Measurements from ENCODE around the gene KPNA3. TPM values are rescaled to one million over a fixed set of nuclear protein-coding genes. Genes with fewer than 3 reads are reported as not detected.
A peak's percentile ranks its signal among the peaks of the same experiment; 100 is the strongest.

KPNA3 gene
- total RNA-seq, 6 experiments from 2014 or later = 16.3 to 27.2 (median 19.5) TPM

DNA sequence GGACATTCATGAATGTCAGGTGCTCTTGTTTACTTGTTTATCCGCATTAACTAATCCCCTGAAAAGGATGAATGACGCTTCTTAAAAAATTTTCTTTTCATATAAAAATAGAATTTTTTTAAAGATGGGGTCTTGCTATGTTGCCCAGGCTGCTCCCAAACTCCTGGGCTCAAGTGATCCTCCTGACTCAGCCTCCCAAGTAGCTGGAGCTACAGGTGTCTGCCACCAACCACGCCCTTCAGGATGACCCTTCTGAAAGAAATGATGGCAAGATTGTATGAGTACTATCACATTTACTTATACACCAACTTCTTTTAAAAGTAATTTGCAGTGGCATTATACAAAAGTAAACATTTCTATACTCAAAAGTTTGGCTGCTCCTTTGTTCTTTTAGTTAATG is 95.0 kb downstream of the KPNA3 start:
- Histone ChIP-seq H3K27ac (no peak overlapping the region), H3K4me3 (no peak overlapping the region), H3K9me3 (no peaks in the 10 kb centered on the region), H3K27me3 (no peaks in the 10 kb centered on the region), H3K4me1 (no peaks in the 10 kb centered on the region), H3K36me3 (peaks cover 0 to 13% (median 5%) of the 10 kb centered on the region in 4 donors)
- 100% methylated on average over 3 of the region's 3 CpGs for WGBS (ENCODE audit: insufficient coverage, low coverage, low lambda C conversion rate, missing lambda C conversion rate)
- TF ChIP-seq POLR2A (IDR thresholded peaks at IDR 0.05) = no peak
- DNase-seq (no peak), ATAC-seq (no peak)
- intact Hi-C loops (cut with DNase I) = no loop called here

DNA sequence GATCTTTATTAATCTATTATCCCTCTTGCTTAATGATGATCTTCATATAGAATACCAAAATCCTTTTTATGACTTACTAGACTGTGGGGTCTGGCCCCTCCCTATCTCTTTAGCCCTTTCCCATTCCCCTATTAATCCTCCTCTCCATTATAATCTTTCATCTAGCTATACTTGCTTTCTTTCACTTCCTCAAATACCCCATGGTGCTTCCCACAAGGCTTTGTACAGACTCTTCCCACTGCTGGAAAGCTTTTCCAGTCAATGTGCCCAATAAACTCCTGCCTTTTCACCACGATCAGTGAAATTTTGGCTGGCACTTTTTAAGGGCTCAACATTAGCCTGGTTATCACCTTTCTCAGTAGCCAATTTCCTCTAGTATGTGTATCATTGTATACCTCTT is 98.0 kb downstream of the KPNA3 start:
- H3K9me3 ChIP-seq = no peaks in the 10 kb centered on the region
- no peaks in the 10 kb centered on the region for H3K36me3 ChIP-seq
- DNase-seq = no peak
- H3K27ac ChIP-seq = no peak overlapping the region
- intact Hi-C loops (cut with DNase I) = no loop called here
- ATAC-seq = no peak
- TF ChIP-seq, protein P1, sequence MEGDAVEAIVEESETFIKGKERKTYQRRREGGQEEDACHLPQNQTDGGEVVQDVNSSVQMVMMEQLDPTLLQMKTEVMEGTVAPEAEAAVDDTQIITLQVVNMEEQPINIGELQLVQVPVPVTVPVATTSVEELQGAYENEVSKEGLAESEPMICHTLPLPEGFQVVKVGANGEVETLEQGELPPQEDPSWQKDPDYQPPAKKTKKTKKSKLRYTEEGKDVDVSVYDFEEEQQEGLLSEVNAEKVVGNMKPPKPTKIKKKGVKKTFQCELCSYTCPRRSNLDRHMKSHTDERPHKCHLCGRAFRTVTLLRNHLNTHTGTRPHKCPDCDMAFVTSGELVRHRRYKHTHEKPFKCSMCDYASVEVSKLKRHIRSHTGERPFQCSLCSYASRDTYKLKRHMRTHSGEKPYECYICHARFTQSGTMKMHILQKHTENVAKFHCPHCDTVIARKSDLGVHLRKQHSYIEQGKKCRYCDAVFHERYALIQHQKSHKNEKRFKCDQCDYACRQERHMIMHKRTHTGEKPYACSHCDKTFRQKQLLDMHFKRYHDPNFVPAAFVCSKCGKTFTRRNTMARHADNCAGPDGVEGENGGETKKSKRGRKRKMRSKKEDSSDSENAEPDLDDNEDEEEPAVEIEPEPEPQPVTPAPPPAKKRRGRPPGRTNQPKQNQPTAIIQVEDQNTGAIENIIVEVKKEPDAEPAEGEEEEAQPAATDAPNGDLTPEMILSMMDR (IDR thresholded peaks at IDR 0.05) = no peak
- no peak for TF ChIP-seq POLR2A (IDR thresholded peaks at IDR 0.05)
- H3K27me3 ChIP-seq = no peaks in the 10 kb centered on the region
- H3K4me1 ChIP-seq = peaks cover 0 to 4% (median under 1%) of the 10 kb centered on the region in 4 donors
- H3K4me3 ChIP-seq = no peak overlapping the region
- WGBS (ENCODE audit: insufficient coverage, low coverage, low lambda C conversion rate, missing lambda C conversion rate) = 64% methylated on average over 1 of the region's 1 CpG

- TF ChIP-seq, protein P1 (IDR thresholded peaks at IDR 0.05) = no peak
- no peak for TF ChIP-seq POLR2A (IDR thresholded peaks at IDR 0.05)
- no peaks in the 10 kb centered on the region for H3K9me3 ChIP-seq
- no peak overlapping the region for H3K27ac ChIP-seq
- H3K36me3 ChIP-seq = no peaks in the 10 kb centered on the region
- ATAC-seq = no peak
- H3K27me3 ChIP-seq = no peaks in the 10 kb centered on the region
- H3K4me1 ChIP-seq = peaks cover 0 to 10% (median 3%) of the 10 kb centered on the region in 4 donors
- DNase-seq = no peak
- WGBS (ENCODE audit: insufficient coverage, low coverage, low lambda C conversion rate, missing lambda C conversion rate) = 93% methylated on average over 2 of the region's 3 CpGs
- no peak overlapping the region for H3K4me3 ChIP-seq
- intact Hi-C loops (cut with DNase I) = no loop called here
Measured at GRCh38 chr13:49693877-49694276, 98.6 kb downstream of the KPNA3 start.

DNA sequence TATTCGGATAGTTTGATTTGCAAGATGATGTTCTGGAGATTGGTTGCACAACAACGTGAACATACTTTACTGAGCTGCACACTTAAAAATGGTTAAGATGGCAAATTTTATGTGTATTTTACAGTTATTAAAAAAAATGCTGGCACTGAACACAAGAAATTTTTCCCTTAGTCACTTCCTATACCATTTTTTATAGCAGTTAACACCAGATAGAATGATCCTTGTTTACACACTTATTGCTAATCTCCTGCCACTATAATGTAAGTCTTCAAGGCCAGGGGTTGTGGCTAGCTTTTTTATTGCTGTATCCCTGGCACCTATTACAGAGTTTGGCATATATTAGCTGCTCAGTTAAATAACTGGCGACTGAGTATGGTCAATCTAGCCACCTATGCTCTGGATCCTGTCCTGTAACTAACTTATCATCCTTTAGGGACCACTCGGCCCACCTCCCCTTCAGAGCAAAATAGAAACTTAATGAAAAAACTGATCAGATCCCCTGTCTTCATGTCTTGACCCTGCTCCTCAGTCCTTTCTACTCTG is 99.2 kb downstream of the KPNA3 start:
- Histone ChIP-seq H3K36me3 (no peaks in the 10 kb centered on the region), H3K9me3 (no peaks in the 10 kb centered on the region), H3K27ac (no peak overlapping the region), H3K4me1 (peaks cover 0 to 10% (median 3%) of the 10 kb centered on the region in 4 donors), H3K27me3 (no peaks in the 10 kb centered on the region), H3K4me3 (no peak overlapping the region)
- intact Hi-C loops (cut with DNase I) = no loop called here
- TF ChIP-seq, protein P1 (IDR thresholded peaks at IDR 0.05) = no peak
- TF ChIP-seq POLR2A (IDR thresholded peaks at IDR 0.05) = no peak
- no peak for DNase-seq
- WGBS (ENCODE audit: insufficient coverage, low coverage, low lambda C conversion rate, missing lambda C conversion rate) = 68% methylated on average over 4 of the region's 4 CpGs
- ATAC-seq = no peak

DNA sequence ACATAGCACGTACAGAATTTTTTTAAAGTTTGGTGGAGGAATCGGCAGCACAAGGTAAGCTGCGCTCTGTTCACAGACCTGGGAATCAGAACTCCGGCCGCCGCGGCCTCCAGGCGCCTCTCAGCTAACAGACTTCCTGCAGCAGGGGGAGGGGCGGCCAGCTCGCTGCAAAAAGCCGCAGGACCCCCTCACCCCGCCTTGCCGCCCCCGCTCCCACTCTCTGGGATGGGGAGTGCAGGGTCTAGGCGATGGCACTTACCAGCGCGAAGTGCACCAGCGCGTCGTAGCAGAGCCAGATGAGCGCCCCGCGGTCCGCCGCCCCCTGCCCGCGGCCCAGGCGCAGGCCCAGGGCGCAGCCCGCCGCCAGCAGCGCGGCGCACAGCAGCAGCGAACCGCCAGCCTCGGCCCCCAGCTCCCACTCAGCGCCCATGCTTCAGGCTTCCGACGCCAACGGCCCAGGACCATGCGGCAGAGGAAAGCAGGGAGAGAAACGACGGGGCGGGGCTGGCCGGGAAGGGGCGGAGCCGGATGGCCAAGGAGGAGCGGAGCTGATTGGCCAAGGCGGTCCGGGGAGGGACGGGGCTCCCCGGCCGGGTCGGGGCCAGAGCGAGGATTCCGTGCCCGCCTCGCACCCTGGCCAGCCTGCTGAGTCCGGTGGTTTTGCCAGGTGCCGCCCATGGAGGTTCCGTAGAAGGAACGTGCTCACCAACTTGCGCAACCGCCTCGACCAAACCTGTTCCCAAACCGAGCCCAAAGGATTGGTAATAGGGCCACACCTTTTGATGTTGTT is 101.3 kb downstream of the KPNA3 start, which contains the start of gene EBPL:
TSS of gene EBPL (minus strand) at position 492 of the 790 bp plus-strand sequence. CDS start at position 430, 62 bp downstream.
- ATAC-seq (peak; percentile 94 to 98 (median 94)), DNase-seq (peak; percentile 98)
- Histone ChIP-seq H3K4me1 (peaks cover 0 to 10% (median 3%) of the 10 kb centered on the region in 4 donors), H3K27ac (peak within 1 kb of the TSS; percentile 82 to 92 (median 84)), H3K27me3 (no peaks in the 10 kb centered on the region), H3K9me3 (no peaks in the 10 kb centered on the region), H3K36me3 (no peaks in the 10 kb centered on the region), H3K4me3 (peak within 1 kb of the TSS; percentile 58 to 78 (median 75))
- intact Hi-C loops (cut with DNase I) = no loop called here
- TF ChIP-seq, protein P1 (IDR thresholded peaks at IDR 0.05) = no peak
- TF ChIP-seq POLR2A (IDR thresholded peaks at IDR 0.05) = peak; percentile 44
- WGBS (ENCODE audit: insufficient coverage, low coverage, low lambda C conversion rate, missing lambda C conversion rate) = 0% methylated on average over 9 of the region's 67 CpGs

All from right lobe of liver (tissue), 6 donors.